Left ventricle myocardium inferior (tissue), 1 donor: ENCODE data around the gene PTTG1IP. TPM values are rescaled to one million over a fixed set of nuclear protein-coding genes. Genes with fewer than 3 reads are reported as not detected.

ENCODE experiments used
- DNase-seq: peaks from one replicate; pipeline ENCODE4 v3.0.0-alpha.2; 2020
- H3K27ac ChIP-seq: fragments of 200-600 bp; replicated peaks from 2 replicates; pipeline ENCODE4 v1.8.0; 2021
- H3K27me3 ChIP-seq: fragments of 200-600 bp; 2 replicates; pipeline ENCODE4 v1.8.0; 2021; ENCODE audit warnings: low read depth
- H3K36me3 ChIP-seq: fragments of 200-600 bp; 2 replicates; pipeline ENCODE4 v1.8.0; 2021
- H3K4me1 ChIP-seq: fragments of 200-600 bp; 2 replicates; pipeline ENCODE4 v1.8.0; 2021
- H3K4me3 ChIP-seq: fragments of 200-600 bp; 2 replicates; pipeline ENCODE4 v1.8.0; 2021; ENCODE audit warnings: mild to moderate bottlenecking, moderate library complexity
- H3K9me3 ChIP-seq: fragments of 200-600 bp; replicated peaks from 2 replicates; pipeline ENCODE4 v1.8.0; 2021
- intact Hi-C: fragments of 100-400 bp; cut with micrococcal nuclease; formaldehyde crosslinking; loops from one replicate; pipeline ENCODE4 v1.11.0; 2022
- total RNA-seq: library from RNA; stranded (reverse); fragmentation: NEBNext Ultra II Directional; extraction: Animal tissue kit (Norgen Biotek cat#: 25700); gene quantifications from one replicate; pipeline ENCODE4 v1.2.1, GENCODE V29; 2021
- TF ChIP-seq, protein P1 (sequence below): fragments of 200-600 bp; IDR thresholded peaks from 2 replicates; pipeline ENCODE4 v1.8.0; 2021; ENCODE audit warnings: antibody characterized with exemption, mild to moderate bottlenecking, borderline replicate concordance
- donor health status: DM: no; HTN: yes; CAD: no; lungs with severe emphysema.

PTTG1IP gene
- total RNA-seq, 1 donor from 2014 or later, result 171 TPM

DNA sequence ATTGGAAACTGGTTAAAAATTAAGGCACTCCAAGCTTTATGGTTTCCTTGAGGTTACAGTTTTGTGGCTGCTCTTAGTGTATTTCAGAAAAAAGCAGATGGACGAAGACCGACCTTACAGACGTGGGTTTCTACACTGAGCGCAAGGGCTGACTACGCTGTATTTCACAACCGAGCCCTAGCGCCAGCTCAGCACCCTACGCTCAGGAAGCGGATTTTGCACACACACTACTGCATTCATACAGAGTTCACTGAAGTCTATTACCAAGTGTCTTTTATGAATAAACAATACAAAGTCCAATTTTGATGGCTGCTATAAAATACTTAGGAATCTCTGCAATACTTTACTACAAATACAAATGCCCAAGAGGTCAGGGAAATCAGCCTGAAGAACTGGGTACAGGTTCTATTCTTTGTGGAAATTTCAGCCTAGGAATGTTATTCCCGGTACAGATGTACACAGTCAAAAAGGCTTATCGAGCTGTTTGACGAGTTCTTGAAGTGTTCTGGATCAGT, 23.8 kb downstream of the PTTG1IP start:
- DNase-seq, result no peak
- intact Hi-C loops, result no loop called here
- Histone ChIP-seq H3K27me3 (no peaks in the 10 kb centered on the region), H3K36me3 (peaks cover 44% of the 10 kb centered on the region), H3K27ac (no peak overlapping the region), H3K9me3 (no peaks in the 10 kb centered on the region), H3K4me1 (peaks cover 69% of the 10 kb centered on the region), H3K4me3 (no peak overlapping the region)
- TF ChIP-seq, protein P1, sequence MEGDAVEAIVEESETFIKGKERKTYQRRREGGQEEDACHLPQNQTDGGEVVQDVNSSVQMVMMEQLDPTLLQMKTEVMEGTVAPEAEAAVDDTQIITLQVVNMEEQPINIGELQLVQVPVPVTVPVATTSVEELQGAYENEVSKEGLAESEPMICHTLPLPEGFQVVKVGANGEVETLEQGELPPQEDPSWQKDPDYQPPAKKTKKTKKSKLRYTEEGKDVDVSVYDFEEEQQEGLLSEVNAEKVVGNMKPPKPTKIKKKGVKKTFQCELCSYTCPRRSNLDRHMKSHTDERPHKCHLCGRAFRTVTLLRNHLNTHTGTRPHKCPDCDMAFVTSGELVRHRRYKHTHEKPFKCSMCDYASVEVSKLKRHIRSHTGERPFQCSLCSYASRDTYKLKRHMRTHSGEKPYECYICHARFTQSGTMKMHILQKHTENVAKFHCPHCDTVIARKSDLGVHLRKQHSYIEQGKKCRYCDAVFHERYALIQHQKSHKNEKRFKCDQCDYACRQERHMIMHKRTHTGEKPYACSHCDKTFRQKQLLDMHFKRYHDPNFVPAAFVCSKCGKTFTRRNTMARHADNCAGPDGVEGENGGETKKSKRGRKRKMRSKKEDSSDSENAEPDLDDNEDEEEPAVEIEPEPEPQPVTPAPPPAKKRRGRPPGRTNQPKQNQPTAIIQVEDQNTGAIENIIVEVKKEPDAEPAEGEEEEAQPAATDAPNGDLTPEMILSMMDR, result no peak

DNA sequence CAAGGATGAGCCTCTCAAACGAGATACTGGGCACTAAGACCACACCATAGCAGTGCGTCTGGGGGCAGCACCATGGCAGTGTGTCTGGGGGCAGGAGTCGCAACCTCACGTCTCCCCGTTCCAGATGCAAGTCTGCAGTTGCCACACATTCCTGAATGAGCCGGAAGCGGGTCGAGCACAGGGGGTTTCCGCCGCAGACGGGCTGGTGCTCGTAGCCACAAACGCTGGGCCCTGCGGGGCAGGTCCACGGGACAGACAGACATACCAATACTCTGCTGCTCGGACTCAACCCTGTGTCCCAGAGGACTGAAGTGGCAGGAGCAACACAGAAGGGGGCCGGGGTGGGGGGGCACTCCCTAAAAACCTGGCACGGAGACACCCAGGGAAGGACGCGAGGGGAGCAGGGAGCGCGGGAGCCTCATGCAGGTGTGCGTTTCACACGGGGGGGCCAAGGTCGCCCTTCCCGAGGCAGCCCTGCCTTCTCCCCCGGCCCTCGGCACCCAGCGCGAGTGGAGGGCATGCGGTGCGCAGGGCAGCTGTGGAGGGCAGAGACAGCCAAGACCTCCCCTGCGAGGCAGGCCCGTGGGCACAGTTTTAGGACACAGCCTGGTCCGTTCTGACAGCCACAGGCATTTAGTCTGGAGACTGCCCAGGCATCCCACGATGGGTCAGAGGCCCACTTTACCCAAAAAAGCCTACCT, 24.5 kb downstream of the PTTG1IP start:
- no peak overlapping the region for H3K27ac ChIP-seq
- peaks cover 37% of the 10 kb centered on the region for H3K36me3 ChIP-seq
- H3K4me3 ChIP-seq, result no peak overlapping the region
- TF ChIP-seq, protein P1, result no peak
- intact Hi-C loops, result no loop called here
- H3K27me3 ChIP-seq, result no peaks in the 10 kb centered on the region
- no peaks in the 10 kb centered on the region for H3K9me3 ChIP-seq
- H3K4me1 ChIP-seq, result peaks cover 62% of the 10 kb centered on the region
- DNase-seq, result no peak

DNA sequence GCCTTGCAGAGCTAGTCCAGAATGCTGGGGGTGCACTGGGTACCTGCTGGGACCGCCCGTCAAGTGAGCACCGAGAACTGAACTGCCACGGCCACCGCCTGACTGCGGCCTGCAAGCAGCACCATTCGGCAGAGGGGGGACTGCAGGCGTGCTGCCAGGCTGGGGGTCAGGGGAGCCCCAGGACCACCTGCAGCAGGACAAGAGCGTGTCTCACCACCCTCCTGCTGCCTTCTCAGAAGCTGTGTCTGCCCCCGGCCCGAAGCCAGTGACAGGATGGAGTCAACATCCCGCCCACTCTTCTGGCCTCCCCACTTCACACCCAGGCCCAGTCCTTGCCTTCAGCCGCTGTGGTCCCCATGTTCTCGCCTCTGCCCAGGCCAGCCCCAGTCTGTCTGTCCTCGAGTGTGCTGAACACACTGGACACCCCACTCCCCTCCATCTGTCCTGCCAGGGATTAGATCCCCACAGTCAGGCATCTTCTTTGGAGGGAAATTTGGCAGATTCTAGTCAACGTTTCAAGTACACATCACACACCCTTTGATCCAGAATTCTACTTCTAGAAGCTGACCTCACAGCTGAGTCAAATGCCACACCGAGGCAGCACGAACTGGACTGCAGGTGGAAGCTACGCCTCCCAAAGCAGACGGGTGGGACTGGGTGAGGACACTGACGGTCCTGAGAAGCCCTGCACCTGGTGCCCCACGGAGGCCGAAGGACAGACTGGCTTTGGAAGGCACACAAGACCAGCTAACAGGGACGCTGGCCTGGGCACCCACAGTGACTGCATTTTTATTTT, 26.0 kb downstream of the PTTG1IP start:
- H3K27ac ChIP-seq, result no peak overlapping the region
- no peak for DNase-seq
- H3K4me1 ChIP-seq, result peaks cover 46% of the 10 kb centered on the region
- H3K9me3 ChIP-seq, result no peaks in the 10 kb centered on the region
- TF ChIP-seq, protein P1, result no peak
- H3K4me3 ChIP-seq, result no peak overlapping the region
- H3K36me3 ChIP-seq, result peaks cover 32% of the 10 kb centered on the region
- no peaks in the 10 kb centered on the region for H3K27me3 ChIP-seq
- intact Hi-C loops, result no loop called here

DNA sequence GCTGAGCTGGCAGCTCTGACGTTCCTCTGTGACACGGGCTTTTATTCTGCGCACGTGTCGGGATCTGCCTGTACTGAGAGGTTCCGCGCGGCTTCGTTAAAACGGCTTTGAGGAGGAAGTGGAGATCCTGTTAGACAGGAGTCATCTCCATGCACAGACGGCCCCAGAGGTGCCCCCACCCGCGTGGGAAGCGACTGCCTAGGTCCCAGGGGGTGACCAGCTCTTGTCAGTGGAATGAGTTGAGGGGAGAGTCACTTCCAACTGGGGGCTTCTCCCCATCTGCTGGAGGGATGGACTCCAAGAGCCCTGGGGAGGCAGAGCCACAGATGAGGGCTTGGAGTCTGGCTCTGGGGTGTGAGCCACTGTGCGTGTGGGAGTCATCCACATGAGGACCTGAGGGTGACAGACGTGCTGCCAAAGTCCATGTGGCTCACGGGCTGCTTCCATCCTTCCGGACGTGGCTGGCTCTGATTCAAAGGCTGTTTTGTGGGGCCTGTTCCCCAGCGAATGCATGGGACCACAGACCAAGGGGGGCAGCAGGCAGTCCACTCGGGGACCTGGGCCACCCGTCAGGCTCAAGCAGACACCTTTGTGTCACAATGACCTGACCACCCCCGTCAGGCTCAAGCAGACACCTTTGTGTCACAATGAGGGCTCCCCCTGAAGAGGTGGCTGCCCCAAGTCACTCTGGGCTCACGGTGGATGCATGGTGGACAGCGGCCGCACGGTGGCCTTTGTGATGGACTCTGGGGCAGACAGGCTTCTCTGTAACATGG, 26.8 kb downstream of the PTTG1IP start:
- H3K4me3 ChIP-seq, result peak overlapping the region; percentile 64
- H3K27me3 ChIP-seq, result no peaks in the 10 kb centered on the region
- H3K9me3 ChIP-seq, result no peaks in the 10 kb centered on the region
- intact Hi-C loops, result no loop called here
- peaks cover 40% of the 10 kb centered on the region for H3K4me1 ChIP-seq
- peak overlapping the region; percentile 66 for H3K27ac ChIP-seq
- TF ChIP-seq, protein P1, result no peak
- DNase-seq, result peak; percentile 45
- H3K36me3 ChIP-seq, result peaks cover 30% of the 10 kb centered on the region

DNA sequence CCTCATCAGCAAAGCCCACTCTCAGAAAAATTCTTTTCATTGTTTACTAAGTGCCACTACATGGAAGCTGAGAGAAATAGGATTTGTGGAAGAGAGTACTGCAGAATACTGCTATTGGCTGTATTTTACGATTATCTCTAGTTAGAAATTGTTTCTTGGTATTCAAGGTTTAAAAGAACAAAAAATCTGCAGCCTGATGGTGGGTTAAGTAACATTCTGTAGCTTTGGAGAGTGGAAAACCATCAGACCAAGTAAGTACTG, 27.3 kb downstream of the PTTG1IP start:
- H3K4me3 ChIP-seq, result peak overlapping the region; percentile 64
- peaks cover 35% of the 10 kb centered on the region for H3K4me1 ChIP-seq
- H3K9me3 ChIP-seq, result no peaks in the 10 kb centered on the region
- intact Hi-C loops, result no loop called here
- TF ChIP-seq, protein P1, result no peak
- no peaks in the 10 kb centered on the region for H3K27me3 ChIP-seq
- H3K36me3 ChIP-seq, result peaks cover 28% of the 10 kb centered on the region
- DNase-seq, result no peak
- peak overlapping the region; percentile 66 for H3K27ac ChIP-seq
